NCI-H2081 (cell line): ENCODE results near the gene KDM1A.

Experiments
- DNase-seq, 2 experiments: peaks; one replicate each; lab custom pipeline; 2025; lab: John Stamatoyannopoulos, UW

The KDM1A gene

DNA sequence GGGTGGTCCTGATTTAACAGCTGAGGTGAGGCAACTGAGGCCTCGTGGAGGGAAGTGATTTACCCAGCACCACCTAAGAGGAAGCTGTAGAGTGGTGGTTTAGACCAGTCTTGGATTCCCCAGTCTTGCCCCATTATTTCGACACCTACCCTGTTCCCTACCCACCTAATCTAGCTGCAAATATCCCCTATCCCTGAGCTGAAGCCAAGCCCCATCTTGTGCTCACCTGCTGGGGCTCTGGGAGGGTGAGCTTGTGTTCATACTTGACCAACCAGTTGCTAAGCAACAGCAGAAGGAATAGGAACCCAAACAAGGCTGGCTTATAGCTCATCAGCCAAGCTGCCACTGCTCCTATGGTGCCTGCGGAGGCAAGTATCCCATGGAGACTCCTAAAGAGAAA is 5.6 kb upstream of the KDM1A start:
- peak; percentile 75 to 91 for DNase-seq

DNA sequence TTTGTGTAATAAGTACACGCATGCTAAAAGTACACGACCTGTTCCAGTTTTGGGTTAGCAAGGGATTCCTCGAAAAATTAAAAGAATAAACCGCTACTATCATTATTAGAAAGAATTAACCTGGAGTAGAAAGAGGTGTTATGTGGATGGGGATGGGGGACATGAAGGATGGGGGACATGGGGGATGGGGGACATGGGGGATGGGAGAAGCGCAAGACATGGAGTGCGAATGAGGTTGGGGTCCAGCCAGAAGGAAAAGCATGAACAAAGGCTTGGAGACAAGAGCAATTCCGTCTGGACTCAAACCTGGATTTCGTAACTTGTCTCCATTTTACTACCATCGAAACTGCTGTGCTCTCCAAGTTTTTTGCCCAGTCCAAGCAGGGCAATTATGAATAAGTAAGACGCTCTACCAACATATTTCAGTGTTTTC is 591 bp upstream of the KDM1A start:
- DNase-seq, result peak; percentile 7 to 50

DNA sequence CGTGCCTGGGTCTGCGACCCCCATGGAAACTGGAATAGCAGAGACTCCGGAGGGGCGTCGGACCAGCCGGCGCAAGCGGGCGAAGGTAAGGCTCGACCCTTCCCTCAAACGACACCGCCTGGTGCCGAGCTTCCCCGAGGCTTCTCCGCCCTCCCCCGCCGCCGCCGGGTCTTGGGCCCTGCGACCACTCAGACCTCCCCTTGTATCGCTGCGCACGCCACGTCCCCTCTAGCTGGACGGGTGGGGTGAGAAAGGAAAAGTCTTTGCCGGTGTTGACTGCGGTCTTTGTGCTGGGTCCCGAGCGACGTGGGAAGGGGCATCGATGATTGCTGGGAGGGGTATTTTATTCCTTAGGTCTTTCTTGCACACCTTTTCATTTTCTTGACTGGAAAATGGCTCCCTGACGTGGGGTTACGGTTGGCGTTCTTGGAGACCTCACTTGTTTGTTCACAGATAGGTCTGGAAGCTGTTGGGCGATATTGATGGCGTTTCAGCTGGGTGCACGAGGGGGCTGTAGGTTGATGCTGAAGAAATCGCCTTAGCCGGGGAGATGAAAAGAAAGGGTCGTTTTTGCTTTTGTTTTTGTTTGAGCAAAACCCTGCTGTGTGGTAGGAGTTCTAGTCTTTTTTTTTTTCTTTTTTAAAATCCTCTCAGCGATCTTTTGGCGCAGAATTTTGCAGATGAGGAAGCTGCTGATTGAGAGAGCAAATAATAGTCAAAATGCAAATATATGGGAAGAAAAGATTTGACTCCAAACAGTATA is 776 bp downstream of the KDM1A start:
- peak; percentile 44 to 69 for DNase-seq

DNA sequence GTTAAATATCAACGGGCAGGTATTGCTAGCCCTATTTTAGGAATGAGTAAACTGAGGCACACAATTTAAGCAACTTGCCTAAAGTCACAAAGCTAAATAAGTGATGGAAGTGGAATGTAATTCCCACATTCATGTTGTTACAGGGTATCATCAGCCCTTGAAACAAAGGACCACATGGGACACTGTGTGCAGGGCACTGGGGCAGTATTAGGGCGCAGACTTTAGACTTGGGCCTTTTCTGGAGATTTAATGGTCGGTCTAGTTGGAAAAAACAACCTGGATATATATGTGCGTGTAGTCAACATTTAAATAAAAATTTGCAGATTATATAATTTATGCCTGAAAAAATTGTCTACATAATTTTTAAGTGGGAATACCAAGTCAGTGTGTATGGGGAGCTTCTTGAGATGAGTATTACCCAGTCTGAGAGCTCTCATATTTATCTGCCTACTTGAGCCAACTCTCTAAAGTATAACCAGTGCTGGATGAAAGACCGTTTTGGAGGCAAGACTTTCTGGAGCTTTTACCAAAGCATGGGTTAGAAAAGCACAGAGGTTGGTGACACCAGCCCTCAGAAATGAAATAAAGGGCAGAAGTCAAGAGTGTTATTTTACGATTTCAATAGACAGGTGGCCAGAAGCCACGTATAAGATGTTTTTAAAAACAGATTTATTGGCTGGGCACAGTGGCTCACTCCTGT is 1.6 kb downstream of the KDM1A start:
- DNase-seq, result peak; percentile 24 to 25

DNA sequence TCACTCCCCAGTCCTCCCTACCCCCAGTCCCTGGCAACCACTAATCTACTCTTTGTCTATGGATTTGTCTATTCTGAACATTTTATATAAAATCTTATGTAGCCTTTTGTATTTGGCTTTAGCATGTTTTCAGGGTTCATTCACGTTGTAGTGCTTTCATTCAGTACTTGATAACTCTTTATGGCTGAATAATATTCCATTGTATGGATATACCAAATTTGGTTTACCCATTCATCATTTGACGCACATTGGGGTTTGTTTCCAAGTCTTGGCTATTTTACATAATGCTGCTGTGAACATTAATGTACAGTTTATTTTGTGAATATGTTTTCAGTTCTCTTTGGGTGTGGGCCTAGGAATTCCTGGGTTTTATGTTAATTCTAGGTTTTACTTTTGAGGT is 2.6 kb downstream of the KDM1A start:
- no peak for DNase-seq

GRCh38 chr1:23023174-23023845 is 4.0 kb downstream of the KDM1A start:
- no peak for DNase-seq

DNA sequence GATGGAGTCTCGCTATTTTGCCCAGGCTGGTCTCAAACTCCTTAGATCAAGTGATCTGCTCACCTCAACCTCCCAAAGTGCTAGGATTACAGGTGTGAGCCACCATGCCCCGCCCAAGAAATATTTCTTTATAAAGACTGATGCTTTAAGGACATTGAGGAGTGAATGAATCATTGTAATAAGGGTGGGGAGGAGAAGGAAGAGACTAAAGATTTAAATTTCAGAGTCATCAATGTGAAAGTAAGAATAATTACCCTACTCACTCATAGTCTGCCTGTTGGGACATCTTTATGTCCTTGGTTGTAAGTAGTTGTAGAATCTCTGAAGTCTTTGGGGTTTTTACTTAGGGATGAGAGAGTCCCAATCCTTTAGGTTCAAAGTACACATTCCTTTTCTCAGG is 7.3 kb downstream of the KDM1A start:
- no peak for DNase-seq

GRCh38 chr1:23027352-23027907 is 8.2 kb downstream of the KDM1A start:
- DNase-seq, result no peak

DNA sequence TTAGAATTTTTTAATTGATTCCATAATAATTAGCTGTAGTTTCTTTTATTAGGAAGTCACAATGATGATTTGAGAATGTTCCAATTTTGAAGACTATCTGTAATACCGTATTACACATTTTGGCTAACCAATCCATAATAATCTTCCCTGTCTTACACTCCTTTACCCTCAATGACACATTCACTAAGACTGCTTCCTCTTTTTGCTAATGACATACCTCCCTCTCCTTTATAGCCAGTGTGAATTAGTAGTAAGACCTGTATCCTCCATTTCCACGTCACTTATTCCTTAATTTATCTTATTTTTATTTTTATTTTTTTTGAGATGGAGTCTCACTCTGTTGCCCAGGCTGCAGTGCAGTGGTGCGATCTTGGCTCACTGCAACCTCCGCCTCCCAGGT is 10.1 kb downstream of the KDM1A start:
- DNase-seq, result no peak

DNA sequence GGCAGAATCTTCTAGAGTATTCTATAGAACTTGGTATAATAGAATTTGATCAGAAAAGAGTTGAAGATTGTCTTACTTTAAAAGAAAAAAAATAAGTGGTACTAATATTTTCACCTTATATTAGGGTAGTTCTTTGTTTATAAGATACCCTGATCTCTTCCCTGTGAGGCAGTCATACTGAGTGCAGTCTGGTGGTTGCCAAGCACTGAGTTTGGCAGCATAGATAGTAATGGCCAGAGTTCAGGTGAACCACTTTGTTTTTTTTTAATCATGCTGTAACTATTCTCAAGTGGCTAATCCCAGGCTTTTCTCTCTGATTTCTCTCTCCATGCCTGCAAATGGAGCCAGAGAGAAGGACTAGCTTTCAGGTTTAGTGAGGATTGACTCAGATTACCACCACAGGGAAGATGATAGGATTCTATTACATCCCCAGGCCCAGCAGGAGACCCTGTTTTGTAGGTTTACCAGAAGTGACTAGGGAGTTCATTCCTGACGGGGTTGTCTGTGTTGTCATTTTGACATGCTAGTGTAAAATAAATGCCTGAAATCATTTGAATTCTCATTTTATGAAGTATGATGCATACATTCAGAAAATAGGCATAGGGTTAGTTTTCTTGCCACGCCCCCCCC is 16.7 kb downstream of the KDM1A start:
- DNase-seq, result no peak

- no peak for DNase-seq
Measured at GRCh38 chr1:23037081-23037740, 17.9 kb downstream of the KDM1A start.

DNA sequence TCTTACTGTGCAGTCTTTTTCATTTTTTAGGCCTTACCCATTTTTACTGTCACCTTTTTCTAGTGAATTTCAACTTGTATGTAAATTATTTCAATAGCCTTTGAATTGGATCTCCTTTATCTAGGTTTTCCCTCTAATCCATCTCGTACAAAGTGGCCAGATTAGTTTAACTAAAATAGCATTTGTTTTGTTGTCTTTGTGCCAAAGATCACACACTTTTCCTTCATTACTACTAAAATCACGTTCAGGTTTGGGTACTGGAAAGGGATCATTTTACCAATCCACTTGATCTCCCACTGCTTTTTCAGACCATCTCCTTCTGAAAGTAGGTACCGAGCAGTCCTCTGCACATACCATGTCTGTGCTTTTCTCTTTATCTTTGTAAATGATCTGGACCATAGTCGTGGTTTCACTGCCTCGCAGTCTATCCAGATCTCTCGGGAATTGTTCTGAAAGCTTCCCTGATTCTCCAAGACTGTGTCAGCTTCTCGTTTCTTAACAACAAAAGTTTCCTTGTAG is 20.1 kb downstream of the KDM1A start:
- no peak for DNase-seq

DNA sequence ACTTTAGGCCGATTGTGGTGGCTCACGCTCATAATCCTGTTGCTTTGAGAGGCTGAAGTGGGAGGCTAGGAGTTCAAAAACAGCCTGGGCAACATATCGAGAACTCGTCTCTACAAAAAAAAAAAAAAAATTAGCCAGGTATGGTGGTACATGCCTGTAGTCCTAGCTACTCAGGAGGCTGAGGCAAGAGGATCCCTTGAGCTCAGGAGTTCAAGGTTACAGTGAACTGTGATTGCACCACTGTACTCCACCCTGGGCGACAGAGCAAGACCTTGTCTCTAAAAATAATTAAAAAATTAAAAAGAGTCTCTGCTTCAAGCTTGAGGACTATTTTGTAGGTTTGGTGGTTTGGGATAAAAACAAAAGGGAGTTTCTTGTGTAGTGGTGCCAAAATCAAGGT is 21.2 kb downstream of the KDM1A start:
- no peak for DNase-seq

DNA sequence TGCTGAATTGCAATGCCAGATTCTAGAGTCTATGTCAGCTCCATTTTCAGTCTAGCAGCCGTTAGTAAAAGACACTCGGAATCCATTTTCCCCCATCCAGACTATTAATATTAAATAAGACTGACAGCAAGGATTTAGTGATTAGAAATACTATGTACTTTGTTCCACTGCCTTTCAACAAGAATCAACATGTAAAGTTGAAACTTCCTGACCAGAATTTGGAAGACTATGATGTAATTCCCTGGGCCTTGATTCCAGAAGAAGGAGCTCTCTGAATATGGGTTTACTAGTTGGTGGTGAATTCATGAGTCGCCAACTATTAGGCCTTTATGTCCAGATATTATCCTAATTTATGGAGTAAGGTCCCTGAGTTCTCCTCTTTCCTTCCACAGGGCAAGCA is 24.8 kb downstream of the KDM1A start:
- DNase-seq, result no peak

GRCh38 chr1:23050201-23050600 is 30.9 kb downstream of the KDM1A start:
- no peak for DNase-seq

DNA sequence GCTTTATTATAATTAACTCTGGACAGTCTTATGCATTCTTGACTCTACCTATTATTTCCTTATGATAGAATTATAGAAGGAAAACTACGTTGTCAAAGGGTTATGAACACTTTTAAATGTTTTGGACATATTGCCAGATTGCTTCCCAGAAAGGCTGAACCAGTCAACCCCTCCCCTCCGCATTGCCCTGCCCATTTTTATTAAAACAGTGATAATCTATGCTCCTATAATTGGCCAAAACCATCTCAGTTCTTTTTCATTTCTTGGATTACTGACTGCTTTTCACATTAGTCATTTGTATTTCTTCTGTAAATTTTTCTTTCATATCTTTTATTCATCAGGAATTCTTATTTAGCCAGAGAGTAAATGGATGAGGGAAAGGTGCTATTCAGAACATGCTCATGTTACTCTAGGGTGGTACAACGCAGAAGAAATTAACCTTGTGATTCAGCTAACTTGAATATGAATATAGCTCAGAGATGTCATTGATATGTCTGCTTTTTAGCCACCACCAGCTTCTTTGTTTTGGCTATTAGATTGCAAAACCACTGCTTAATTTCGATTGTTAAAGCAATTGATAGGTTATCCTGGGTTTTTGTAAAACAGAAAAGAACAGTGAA is 32.1 kb downstream of the KDM1A start:
- no peak for DNase-seq

GRCh38 chr1:23057301-23057700 is 38.0 kb downstream of the KDM1A start:
- DNase-seq, result no peak

- DNase-seq, result no peak
Measured at GRCh38 chr1:23062271-23062670, 43.0 kb downstream of the KDM1A start.

GRCh38 chr1:23065385-23065784 is 46.1 kb downstream of the KDM1A start:
- no peak for DNase-seq

GRCh38 chr1:23066075-23066474 is 46.8 kb downstream of the KDM1A start:
- DNase-seq, result no peak

- no peak for DNase-seq
Measured at GRCh38 chr1:23069149-23069548, 49.9 kb downstream of the KDM1A start.
